K562 (cell line): Measurements from ENCODE around the gene HBG1. TPM values are rescaled to one million over a fixed set of nuclear protein-coding genes. Genes with fewer than 3 reads are reported as not detected.

Source experiments
- CBFA2T3 ChIP-seq: fragments of 450-650 bp; IDR thresholded peaks from 2 replicates; pipeline ENCODE4 v1.6.1; 2017
- CREBBP ChIP-seq: IDR thresholded peaks from one replicate; pipeline ENCODE4 v1.6.1; 2012; ENCODE audit warnings: low read depth, mild to moderate bottlenecking, control low read depth, inconsistent platforms, low read length
- ILF3 ChIP-seq: fragments of 450-650 bp; IDR thresholded peaks from 2 replicates; pipeline ENCODE4 v1.6.1; 2018; ENCODE audit warnings: antibody characterized with exemption, mild to moderate bottlenecking, moderate library complexity, borderline replicate concordance
- KAT7 ChIP-seq: sonication (generic); formaldehyde crosslinking; IDR thresholded peaks from 2 replicates; pipeline ENCODE4 v1.8.0; 2022; ENCODE audit warnings: missing genetic modification reagents, mild to moderate bottlenecking, borderline replicate concordance
- LARP7 ChIP-seq: fragments of 450-650 bp; IDR thresholded peaks from 2 replicates; pipeline ENCODE4 v1.6.1; 2016
- NR1H2 ChIP-seq: sonication (generic); formaldehyde crosslinking; IDR thresholded peaks from 2 replicates; pipeline ENCODE4 v1.4.0; 2020; ENCODE audit warnings: mild to moderate bottlenecking, missing genetic modification reagents
- POLR2AphosphoS2 ChIP-seq: IDR thresholded peaks from 2 replicates; pipeline ENCODE4 v1.6.1; 2012; ENCODE audit warnings: low read length, improper control_type of control experiment
- ZC3H4 ChIP-seq: sonication (generic); formaldehyde crosslinking; IDR thresholded peaks from 2 replicates; pipeline ENCODE4 v1.9.0; 2021; ENCODE audit warnings: missing genetic modification reagents, borderline replicate concordance
- ZNF165 ChIP-seq: fragments of 250-450 bp; sonication (Bioruptor Pico); IDR thresholded peaks from 2 replicates; pipeline ENCODE4 v1.4.0; 2020; ENCODE audit warnings: borderline replicate concordance
- polyA plus RNA-seq, 8 experiments: library from polyadenylated mRNA; depleted of rRNA in 4 of 8; stranded (reverse) in 5 of 8; unstranded in 3 of 8; fragments of >200 nt; fragmentation: Nextera tagmentation in 2 of 8; fragmentation: Illumina TruSeq in 1 of 8; extraction: Ambion mirVana in 2 of 8; extraction: Trizol in 1 of 8; gene quantifications; 2 replicates each; pipeline versions ENCODE4 v1.2.1 to v1.2.3, GENCODE V29; 2011 to 2014; ENCODE audit warnings: inconsistent platforms in 1 of 8, missing spikeins in 1 of 8
- total RNA-seq, 7 experiments: library from RNA; depleted of rRNA in 6 of 7; stranded (reverse); fragments of >200 nt in 6 of 7; fragmentation: Illumina TruSeq in 2 of 7; extraction: Trizol in 2 of 7; gene quantifications; 2 replicates each; pipeline versions ENCODE4 v1.2.1 to v1.2.3, GENCODE V29; 2011 to 2021; ENCODE audit warnings: low replicate concordance in 1 of 7
- TF ChIP-seq, protein P1 (sequence below): fragments of 250-450 bp; sonication (Bioruptor Pico); IDR thresholded peaks from 2 replicates; pipeline ENCODE4 v1.4.0; 2020
- TF ChIP-seq, protein P2 (sequence below): IDR thresholded peaks from 3 replicates; pipeline ENCODE4 v1.6.1; 2011; ENCODE audit warnings: borderline replicate concordance, mild to moderate bottlenecking, moderate library complexity; ENCODE audit not compliant: insufficient read length; ENCODE audit errors: extremely low read depth
- TF ChIP-seq, protein P3 (sequence below): fragments of 150-350 bp; IDR thresholded peaks from 2 replicates; pipeline ENCODE4 v1.6.1; 2014; ENCODE audit warnings: low read depth, mild to moderate bottlenecking, low read length, borderline replicate concordance

Gene HBG1
- total and polyA plus RNA-seq, 9 of the 15 experiments (the other 6 are each of a cell fraction or from before 2014, with no cell fraction given) = 1,066 to 16,338 (median 4,898) TPM

DNA sequence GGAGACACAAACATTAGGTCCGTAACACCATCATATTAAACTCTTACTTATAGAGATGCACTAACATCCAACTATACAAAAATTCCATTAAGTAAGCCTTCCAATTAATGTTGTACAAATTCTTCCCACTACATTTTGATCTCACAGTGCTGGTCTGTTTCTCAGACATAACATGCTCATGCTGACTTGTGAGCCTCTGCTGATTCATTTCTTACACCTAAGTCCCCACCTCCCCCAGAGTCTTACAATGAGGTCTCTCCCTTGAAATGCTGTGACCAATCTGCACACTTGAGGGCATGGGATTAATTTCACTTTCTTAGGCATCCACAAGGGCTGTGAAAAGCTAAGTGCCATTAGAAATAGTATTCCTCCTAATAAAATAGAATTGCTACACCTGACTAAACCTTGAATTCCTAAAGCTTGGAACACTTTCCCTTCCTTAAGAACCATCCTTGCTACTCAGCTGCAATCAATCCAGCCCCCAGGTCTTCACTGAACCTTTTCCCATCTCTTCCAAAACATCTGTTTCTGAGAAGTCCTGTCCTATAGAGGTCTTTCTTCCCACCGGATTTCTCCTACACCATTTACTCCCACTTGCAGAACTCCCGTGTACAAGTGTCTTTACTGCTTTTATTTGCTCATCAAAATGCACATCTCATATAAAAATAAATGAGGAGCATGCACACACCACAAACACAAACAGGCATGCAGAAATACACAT lies 2.0 kb downstream of the HBG1 start (continued):
- TF ChIP-seq, protein P1, sequence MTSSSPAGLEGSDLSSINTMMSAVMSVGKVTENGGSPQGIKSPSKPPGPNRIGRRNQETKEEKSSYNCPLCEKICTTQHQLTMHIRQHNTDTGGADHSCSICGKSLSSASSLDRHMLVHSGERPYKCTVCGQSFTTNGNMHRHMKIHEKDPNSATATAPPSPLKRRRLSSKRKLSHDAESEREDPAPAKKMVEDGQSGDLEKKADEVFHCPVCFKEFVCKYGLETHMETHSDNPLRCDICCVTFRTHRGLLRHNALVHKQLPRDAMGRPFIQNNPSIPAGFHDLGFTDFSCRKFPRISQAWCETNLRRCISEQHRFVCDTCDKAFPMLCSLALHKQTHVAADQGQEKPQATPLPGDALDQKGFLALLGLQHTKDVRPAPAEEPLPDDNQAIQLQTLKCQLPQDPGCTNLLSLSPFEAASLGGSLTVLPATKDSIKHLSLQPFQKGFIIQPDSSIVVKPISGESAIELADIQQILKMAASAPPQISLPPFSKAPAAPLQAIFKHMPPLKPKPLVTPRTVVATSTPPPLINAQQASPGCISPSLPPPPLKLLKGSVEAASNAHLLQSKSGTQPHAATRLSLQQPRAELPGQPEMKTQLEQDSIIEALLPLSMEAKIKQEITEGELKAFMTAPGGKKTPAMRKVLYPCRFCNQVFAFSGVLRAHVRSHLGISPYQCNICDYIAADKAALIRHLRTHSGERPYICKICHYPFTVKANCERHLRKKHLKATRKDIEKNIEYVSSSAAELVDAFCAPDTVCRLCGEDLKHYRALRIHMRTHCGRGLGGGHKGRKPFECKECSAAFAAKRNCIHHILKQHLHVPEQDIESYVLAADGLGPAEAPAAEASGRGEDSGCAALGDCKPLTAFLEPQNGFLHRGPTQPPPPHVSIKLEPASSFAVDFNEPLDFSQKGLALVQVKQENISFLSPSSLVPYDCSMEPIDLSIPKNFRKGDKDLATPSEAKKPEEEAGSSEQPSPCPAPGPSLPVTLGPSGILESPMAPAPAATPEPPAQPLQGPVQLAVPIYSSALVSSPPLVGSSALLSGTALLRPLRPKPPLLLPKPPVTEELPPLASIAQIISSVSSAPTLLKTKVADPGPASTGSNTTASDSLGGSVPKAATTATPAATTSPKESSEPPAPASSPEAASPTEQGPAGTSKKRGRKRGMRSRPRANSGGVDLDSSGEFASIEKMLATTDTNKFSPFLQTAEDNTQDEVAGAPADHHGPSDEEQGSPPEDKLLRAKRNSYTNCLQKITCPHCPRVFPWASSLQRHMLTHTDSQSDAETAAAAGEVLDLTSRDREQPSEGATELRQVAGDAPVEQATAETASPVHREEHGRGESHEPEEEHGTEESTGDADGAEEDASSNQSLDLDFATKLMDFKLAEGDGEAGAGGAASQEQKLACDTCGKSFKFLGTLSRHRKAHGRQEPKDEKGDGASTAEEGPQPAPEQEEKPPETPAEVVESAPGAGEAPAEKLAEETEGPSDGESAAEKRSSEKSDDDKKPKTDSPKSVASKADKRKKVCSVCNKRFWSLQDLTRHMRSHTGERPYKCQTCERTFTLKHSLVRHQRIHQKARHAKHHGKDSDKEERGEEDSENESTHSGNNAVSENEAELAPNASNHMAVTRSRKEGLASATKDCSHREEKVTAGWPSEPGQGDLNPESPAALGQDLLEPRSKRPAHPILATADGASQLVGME (CRISPR knock-in tag) = no peak
- peak; percentile 34; the same call in 1 of the 2 replicates for TF ChIP-seq POLR2AphosphoS2
- TF ChIP-seq, protein P2, sequence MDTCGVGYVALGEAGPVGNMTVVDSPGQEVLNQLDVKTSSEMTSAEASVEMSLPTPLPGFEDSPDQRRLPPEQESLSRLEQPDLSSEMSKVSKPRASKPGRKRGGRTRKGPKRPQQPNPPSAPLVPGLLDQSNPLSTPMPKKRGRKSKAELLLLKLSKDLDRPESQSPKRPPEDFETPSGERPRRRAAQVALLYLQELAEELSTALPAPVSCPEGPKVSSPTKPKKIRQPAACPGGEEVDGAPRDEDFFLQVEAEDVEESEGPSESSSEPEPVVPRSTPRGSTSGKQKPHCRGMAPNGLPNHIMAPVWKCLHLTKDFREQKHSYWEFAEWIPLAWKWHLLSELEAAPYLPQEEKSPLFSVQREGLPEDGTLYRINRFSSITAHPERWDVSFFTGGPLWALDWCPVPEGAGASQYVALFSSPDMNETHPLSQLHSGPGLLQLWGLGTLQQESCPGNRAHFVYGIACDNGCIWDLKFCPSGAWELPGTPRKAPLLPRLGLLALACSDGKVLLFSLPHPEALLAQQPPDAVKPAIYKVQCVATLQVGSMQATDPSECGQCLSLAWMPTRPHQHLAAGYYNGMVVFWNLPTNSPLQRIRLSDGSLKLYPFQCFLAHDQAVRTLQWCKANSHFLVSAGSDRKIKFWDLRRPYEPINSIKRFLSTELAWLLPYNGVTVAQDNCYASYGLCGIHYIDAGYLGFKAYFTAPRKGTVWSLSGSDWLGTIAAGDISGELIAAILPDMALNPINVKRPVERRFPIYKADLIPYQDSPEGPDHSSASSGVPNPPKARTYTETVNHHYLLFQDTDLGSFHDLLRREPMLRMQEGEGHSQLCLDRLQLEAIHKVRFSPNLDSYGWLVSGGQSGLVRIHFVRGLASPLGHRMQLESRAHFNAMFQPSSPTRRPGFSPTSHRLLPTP = no peak
- peak; percentile 48; the same call in 1 of the 2 replicates for TF ChIP-seq ILF3
- 0 out of 2 replicates have a peak, but pooled peaks have one; percentile 9 for TF ChIP-seq LARP7
- no peak for TF ChIP-seq ZC3H4 (CRISPR knock-in tag)
- no peak for TF ChIP-seq ZNF165 (CRISPR knock-in tag)
- TF ChIP-seq CBFA2T3 = 0 out of 2 replicates have a peak, but pooled peaks have one; percentile 5
- no peak for TF ChIP-seq NR1H2 (CRISPR knock-in tag)
- no peak for TF ChIP-seq KAT7 (CRISPR knock-in tag)
- TF ChIP-seq CREBBP = no peak
- TF ChIP-seq, protein P3, sequence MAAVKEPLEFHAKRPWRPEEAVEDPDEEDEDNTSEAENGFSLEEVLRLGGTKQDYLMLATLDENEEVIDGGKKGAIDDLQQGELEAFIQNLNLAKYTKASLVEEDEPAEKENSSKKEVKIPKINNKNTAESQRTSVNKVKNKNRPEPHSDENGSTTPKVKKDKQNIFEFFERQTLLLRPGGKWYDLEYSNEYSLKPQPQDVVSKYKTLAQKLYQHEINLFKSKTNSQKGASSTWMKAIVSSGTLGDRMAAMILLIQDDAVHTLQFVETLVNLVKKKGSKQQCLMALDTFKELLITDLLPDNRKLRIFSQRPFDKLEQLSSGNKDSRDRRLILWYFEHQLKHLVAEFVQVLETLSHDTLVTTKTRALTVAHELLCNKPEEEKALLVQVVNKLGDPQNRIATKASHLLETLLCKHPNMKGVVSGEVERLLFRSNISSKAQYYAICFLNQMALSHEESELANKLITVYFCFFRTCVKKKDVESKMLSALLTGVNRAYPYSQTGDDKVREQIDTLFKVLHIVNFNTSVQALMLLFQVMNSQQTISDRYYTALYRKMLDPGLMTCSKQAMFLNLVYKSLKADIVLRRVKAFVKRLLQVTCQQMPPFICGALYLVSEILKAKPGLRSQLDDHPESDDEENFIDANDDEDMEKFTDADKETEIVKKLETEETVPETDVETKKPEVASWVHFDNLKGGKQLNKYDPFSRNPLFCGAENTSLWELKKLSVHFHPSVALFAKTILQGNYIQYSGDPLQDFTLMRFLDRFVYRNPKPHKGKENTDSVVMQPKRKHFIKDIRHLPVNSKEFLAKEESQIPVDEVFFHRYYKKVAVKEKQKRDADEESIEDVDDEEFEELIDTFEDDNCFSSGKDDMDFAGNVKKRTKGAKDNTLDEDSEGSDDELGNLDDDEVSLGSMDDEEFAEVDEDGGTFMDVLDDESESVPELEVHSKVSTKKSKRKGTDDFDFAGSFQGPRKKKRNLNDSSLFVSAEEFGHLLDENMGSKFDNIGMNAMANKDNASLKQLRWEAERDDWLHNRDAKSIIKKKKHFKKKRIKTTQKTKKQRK = no peak
